Superior temporal gyrus (tissue), 1 donor: Measurements from ENCODE around the gene POLD4.

Source experiments
- DNase-seq: peaks from one replicate; pipeline ENCODE4 v3.0.0-alpha.2; 2016; ENCODE audit errors: extremely low spot score

POLD4 gene

GRCh38 chr11:67389477-67389876 is 36.1 kb upstream of the POLD4 start:
- no peak for DNase-seq

DNA sequence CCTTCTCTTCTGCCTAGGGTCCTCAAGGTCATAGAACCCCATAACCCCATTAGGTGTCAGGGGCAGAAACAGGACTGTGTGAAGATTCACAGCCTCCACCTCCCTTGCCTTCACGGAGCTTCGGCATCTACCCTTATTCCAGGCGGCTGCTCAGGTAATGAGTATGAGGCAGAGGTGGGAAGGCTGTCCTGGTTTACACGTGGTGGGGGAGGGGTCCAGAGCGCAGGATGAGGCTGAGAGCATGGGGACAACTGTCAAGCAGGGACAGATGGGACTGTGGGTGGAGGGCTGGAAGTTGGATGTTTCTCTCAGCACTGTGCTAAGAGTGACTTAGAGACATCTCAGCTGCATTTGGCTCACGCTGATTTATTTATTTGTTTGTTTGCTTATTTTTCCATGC is 34.2 kb upstream of the POLD4 start:
- no peak for DNase-seq

DNA sequence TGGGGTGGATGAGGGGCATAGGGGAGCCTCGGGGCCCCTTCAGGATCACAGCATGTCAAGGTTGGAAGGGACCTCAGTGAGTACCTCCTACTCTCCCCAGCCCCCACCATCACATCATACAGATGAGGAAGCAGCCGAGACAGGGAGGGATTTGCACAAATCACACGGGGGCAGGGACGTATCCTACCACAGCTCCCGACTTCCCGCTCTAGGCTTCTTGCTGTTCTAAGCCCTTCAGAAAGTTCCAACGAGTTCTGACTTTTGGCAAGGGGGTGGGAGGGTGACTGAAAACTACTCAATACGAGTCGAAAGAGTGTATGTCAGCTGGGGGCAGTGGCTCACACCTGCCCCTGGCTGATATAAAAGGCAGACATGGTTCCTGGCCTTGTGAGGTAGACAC is 33.7 kb upstream of the POLD4 start:
- DNase-seq = no peak

DNA sequence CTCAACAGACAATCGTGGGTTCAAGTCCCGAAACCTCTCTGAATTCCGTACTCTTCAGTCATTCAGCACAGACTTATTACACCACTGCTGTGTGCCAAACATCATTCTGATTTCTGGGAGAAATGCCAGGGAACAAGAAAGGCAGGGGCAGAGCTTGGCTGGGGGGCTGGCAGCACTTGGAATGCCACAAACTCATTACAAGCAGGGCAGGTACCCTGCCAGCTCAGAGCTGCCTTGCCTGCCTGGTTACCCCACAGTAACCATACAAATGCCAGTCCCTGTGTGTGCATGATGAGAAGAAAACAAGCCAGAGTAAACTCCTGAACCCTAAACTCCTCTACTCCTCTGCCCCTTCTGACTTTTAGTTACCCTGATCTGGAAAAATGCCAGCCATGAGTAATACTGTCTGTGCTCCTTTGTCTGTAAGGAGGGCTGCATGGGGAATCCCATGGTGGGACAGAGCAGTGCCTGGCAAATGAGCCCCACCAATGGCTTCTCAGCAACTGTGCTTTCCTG is 31.6 kb upstream of the POLD4 start:
- DNase-seq = peak; percentile 49

GRCh38 chr11:67382276-67383136 is 29.2 kb upstream of the POLD4 start:
- peak; percentile 90 for DNase-seq

- no peak for DNase-seq
Observed at GRCh38 chr11:67381244-67381972, 28.1 kb upstream of the POLD4 start.

DNA sequence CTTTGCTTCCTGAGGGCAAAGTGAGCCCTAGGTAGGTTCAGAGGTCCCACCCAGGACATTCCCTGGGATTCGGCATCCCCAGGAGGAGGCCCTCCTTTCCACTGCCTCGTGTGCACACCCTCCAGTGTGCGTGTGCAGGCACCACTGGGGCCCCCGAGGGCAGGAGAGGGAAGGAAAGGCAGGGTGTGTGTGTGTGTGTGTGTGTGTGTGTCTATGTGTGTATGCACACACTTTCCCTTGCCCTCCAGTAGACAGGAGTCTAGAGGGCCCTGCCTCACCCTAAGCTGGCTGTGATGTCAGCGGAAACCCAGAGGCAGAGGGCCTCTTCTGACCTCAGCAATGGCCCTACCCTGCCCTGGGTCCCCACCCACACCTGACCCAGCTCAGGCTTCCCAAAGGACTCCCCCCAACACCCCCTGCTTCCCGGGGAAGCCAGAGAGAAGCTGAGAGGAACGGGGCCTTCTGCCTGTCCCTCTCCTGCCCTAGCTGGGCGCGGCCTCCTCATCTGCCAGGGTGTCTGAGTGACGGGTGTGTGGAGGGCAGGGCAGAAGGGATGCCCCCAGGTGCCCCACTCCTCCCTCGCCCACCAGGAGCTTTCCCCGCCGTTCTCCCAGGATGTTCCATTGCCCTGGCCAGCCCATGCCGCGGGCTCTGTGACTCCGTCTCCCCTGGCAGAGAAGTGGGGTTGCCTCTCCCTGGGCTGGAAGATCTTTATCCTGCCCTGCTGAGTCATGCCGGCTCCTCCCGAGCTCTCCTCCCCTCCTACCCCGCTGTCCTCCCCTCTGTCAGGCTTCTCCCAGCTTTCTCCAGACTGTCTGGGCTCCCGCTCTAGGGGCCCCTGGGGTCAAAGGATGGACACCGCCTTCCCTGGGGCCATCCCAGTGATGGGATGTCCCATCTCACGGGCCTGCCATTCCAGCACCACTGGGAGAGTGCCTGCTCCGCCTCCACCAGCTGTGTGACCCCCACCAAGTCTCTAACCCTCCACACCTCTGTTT is 26.0 kb upstream of the POLD4 start:
- no peak for DNase-seq

DNA sequence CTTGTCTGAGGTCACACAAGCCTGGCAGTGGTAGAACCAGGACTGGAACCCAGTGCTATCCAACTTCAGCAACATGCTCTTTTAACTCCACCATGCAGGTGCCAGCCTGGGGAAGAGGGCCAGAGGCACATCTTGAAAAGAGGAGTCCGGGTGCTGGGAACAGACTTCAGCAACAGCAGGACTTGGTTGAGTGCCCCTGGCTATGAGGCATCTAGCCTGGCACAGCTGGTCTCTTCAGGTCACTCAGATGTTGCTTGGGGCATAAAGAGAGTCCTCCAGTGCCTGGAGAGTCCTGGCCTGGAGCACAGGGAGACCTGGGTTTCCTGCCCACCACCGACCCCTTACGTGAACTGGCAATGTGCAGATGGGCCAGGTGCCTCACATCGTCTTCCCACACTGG is 25.2 kb upstream of the POLD4 start:
- no peak for DNase-seq

GRCh38 chr11:67376873-67377808 is 23.8 kb upstream of the POLD4 start:
- DNase-seq = no peak

DNA sequence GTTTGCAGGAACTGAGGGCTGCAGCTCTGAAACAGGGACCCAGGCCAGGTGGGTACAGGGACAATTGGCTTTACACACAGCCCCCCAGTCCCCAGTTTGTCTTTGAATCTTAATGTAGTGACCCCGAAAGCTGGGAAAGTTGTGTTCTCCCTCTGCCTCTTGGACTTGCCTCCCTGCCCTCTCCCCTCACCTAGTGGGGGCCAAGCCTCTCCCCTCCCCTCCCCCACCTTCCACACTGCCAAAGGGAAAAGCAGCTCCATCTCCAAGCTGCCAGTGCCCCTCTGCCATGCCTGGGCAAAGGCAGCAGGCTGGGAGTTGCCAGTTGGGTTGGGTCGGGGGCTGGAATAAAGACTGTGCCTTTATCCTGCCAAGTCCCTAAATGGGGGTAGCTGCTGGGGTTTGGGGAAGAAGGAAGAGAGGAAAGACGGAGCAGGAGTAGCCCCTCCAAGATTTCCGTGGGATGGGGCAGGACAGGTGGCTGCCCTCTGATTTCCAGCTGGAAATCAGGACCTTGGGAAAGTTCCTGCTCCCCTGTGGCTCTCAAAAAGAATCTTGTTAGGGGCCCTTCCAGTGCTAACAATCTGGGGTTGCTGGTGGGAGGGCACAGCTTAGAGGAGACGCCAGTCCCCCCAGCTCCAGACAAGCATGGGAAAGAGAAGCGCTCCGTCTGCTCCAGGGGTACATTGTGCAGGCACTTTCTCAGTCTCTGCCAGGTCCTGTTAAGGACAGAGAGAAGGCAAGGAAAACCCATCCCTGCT is 22.9 kb upstream of the POLD4 start:
- no peak for DNase-seq

DNA sequence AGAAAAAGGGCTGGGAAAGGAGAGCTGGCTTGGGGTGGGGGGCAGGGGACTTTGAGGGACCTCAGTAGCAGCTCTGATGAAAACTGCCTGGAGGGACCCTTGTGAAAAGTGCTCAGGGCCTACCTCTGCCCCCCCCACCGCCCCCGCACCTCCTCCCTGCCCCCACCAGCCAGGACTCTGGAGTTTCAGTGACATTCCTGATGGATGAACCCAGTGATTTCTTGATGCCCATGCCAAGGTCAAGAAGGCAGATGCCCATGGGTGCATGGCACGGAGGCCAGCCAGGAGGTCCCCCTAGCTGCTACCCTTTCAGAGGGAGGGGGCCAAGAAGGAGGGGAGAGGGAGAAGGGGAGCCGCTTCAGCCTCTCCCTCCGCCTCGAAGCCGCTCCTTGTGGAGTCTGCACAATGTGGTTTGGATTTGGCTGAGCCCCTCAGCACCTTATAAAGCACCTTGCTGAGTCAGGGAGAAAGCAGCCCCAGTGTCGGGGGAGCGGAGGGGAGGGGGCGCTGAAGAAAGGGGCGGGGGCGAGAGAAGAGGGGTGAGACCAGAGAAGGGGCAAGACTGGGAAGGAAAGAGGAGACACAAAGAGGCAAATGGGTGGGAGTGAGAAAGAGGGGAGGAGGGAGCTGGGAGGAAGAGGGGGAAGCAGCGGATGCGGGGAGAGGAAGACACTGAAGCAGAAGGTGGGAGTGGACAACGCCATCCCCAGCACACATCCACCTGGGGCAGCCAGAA is 22.1 kb upstream of the POLD4 start:
- DNase-seq = no peak

DNA sequence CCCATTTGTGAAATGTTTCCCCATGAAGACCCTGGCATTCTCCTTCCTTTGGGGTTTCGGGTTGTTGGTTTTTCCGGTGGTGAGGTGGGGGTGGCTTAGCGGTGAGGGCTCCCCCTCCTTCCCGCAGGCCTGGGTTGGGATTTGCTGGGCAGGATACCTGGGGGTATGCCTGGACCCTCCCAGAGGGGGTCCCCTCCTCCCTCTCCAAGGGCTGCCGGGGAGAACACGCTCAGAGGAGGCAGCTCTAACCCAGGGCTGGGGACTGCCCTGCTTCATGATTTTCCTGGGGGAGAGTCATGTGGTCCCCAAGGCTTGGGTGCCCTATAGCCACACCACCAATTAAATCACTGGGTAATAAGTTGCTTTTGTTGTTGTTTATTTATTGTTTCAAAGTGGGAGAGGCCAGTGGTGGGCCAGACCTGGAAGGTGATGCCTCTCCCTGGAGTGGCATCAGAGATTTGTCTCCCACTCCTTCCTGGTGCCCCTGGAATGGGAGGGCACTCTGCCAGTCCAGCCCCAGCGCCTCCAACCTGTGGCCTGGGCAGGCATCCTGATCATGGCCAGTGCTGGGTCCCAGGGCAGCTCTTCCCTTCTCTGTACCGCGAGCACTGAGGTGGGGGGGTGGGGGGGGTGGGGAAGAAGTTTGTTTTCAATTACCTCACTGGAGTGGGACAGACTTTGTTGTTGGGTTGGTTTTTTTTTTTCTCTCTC is 21.4 kb upstream of the POLD4 start:
- no peak for DNase-seq

- no peak for DNase-seq
Observed at GRCh38 chr11:67373648-67374570, 20.6 kb upstream of the POLD4 start.

DNA sequence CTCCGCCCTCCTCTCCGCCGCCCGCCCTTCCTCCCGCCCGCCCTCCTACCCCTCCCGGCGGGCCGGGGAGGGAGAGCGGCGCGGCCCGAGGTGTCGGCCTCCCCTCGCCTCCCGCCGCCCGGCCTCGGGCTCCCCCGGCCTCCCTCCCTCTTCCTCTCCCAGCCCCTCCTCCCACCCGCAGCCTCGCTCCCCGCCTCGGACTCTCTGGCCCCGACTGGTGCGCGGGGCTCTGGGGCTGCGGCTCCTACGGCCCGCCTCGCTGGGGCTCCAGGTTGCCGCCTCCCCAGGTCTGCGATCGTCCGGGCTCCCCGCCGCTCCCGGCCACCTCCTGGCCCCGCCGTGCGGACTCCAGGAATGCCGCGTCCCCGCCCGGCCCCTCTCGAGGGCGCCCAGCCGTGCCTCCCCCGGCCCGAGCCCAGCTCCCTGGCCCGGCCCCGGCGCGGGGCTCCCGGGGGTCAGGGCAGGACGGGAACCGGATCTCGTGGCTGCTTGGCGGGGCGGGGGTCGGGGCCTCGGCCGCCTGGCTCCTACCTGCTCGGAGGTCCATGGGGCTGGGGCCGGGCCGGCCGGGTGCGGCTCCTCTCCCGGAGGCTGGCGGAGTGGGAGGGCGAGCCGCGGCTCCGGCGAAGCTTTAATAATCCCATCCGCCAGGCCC is 19.8 kb upstream of the POLD4 start, which contains the start of gene CLCF1:
Gene CLCF1 (minus strand): TSS at position 606 of the 655 bp plus-strand sequence. CDS start 59 bp downstream, at position 547.
- DNase-seq = no peak

DNA sequence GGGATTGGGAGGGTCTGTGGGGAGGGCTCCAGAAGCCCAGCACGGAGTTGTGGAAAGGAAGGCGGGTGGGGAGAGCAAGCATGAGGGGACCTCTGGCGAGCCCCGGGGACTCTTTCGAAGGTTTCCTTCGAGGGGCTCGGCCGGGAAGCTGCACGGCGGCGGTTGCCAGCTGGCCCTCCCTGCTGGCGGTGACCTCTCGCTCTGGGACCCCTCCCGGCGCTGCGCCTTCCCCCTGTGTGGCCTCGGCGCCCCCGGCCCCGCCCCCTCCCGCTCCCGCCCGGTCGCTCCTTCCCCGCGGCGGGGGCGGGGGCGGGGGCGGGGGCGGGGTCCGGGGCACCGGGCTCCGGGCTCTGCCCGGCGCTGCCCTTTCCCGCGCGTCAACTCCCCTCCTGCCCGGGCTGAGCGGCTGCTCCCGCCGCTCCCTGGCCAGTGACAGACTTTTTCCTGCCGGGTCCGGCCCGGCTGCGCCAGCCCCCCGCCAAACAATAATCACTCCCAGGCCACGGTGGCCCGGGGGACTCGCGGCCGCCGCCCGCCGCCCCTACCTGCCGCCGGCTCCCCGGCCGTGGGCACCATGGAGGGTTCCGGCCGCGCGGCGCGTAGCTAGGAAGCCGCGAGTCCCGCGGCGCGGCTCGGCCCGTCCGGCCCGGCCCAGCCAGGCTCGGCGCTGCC is 19.1 kb upstream of the POLD4 start:
- DNase-seq = no peak

DNA sequence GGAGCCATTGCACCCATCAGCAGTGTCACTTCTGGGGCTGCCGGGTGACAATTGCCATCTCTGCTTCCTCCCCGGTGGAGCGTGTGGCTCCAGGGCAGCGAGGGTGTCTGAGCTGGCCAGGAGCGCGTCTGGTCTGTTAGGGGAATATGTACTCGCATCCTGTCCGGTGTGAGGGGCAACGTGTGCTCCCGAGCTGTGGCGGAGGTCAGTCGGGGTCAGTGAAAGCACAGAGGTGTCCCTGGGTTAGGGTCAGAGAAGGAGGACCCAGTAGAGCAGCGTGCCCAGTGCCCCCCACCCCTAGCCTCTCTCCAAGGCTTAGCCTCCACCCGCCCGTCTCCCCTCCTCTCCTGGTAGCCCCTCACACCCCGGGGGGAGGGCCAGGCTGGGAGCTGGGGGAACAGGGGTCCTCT is 18.6 kb upstream of the POLD4 start:
- no peak for DNase-seq
